ENCODE measurements around the gene MYL12B. TPM values are rescaled to one million over a fixed set of nuclear protein-coding genes. Genes with fewer than 3 reads are reported as not detected.

The MYL12B gene
- total RNA-seq, 2 experiments from 2014 or later = 230 to 260 TPM

GRCh38 chr18:3283908-3284307 lies 22.0 kb downstream of the MYL12B start:
- CTCF ChIA-PET (ENCODE audit: unreplicated experiment) = interaction anchor here (2.9 kb wide), 1 partner anchor 382 kb away, joined by 10 read pairs; no protein-coding TSS in a partner anchor
- POLR2A ChIA-PET = interaction anchor here (1.2 kb wide), 2 partner anchors 381 to 383 kb away, joined by 4 to 6 read pairs; no protein-coding TSS in a partner anchor
- H2AFZ ChIP-seq (ENCODE audit: low read length) = no peak overlapping the region
- H3K9me2 ChIP-seq (ENCODE audit: insufficient read depth, low read length) = no peaks in the 10 kb centered on the region
- H4K20me1 ChIP-seq (ENCODE audit: insufficient read depth, low read length) = no peaks in the 10 kb centered on the region
- H3K9me3 ChIP-seq (ENCODE audit: low read length) = peaks cover 1% of the 10 kb centered on the region; the same call in 1 of the 2 replicates
- H3K27ac ChIP-seq (ENCODE audit: low read depth, low read length, poor library complexity, severe bottlenecking) = no peak overlapping the region
- no peak for DNase-seq (ENCODE audit: low spot score)
- no peak overlapping the region for H3K4me3 ChIP-seq (ENCODE audit: low read depth, low read length, poor library complexity, severe bottlenecking)
- no peaks in the 10 kb centered on the region; the same call in 1 of the 2 replicates for H3K79me2 ChIP-seq (ENCODE audit: insufficient read depth, low read depth, low read length)
- peaks cover 32% of the 10 kb centered on the region for H3K4me1 ChIP-seq (ENCODE audit: insufficient read depth, low read length, poor library complexity, severe bottlenecking)
- intact Hi-C loops (cut with micrococcal nuclease; ENCODE audit: unreplicated experiment) = loop anchor here (5.0 kb wide), 3 partner anchors 118 to 713 kb away; no protein-coding TSS in a partner anchor
- no TSS peak for BruUV-seq (replicated peaks)
- H3K36me3 ChIP-seq (ENCODE audit: insufficient read depth, low read length) = no peaks in the 10 kb centered on the region
- TF ChIP-seq, protein P1, sequence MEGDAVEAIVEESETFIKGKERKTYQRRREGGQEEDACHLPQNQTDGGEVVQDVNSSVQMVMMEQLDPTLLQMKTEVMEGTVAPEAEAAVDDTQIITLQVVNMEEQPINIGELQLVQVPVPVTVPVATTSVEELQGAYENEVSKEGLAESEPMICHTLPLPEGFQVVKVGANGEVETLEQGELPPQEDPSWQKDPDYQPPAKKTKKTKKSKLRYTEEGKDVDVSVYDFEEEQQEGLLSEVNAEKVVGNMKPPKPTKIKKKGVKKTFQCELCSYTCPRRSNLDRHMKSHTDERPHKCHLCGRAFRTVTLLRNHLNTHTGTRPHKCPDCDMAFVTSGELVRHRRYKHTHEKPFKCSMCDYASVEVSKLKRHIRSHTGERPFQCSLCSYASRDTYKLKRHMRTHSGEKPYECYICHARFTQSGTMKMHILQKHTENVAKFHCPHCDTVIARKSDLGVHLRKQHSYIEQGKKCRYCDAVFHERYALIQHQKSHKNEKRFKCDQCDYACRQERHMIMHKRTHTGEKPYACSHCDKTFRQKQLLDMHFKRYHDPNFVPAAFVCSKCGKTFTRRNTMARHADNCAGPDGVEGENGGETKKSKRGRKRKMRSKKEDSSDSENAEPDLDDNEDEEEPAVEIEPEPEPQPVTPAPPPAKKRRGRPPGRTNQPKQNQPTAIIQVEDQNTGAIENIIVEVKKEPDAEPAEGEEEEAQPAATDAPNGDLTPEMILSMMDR (conservative IDR thresholded peaks at IDR 0.05; ENCODE audit: low read length) = no peak
- TF ChIP-seq EZH2phosphoT487 (IDR thresholded peaks at IDR 0.05; ENCODE audit: borderline replicate concordance, low read depth, low read length) = no peak
- H3K4me2 ChIP-seq (ENCODE audit: low read length) = no peak overlapping the region

- Histone ChIP-seq H3K9me3 (ENCODE audit: low read length) (peaks cover 4% of the 10 kb centered on the region; the same call in 1 of the 2 replicates), H3K27ac (ENCODE audit: low read depth, low read length, poor library complexity, severe bottlenecking) (no peak overlapping the region), H3K4me1 (ENCODE audit: insufficient read depth, low read length, poor library complexity, severe bottlenecking) (peaks cover 28% of the 10 kb centered on the region), H3K79me2 (ENCODE audit: insufficient read depth, low read depth, low read length) (no peaks in the 10 kb centered on the region; the same call in 1 of the 2 replicates), H3K9me2 (ENCODE audit: insufficient read depth, low read length) (no peaks in the 10 kb centered on the region), H2AFZ (ENCODE audit: low read length) (no peak overlapping the region), H3K4me2 (ENCODE audit: low read length) (no peak overlapping the region), H3K4me3 (ENCODE audit: low read depth, low read length, poor library complexity, severe bottlenecking) (no peak overlapping the region), H3K36me3 (ENCODE audit: insufficient read depth, low read length) (no peaks in the 10 kb centered on the region), H4K20me1 (ENCODE audit: insufficient read depth, low read length) (no peaks in the 10 kb centered on the region)
- ChIA-PET POLR2A (interaction anchor here (1.2 kb wide), 2 partner anchors 375 to 382 kb away, joined by 3 to 6 read pairs; no protein-coding TSS in a partner anchor), CTCF (ENCODE audit: unreplicated experiment) (interaction anchor here (2.9 kb wide), 1 partner anchor 382 kb away, joined by 10 read pairs; no protein-coding TSS in a partner anchor)
- intact Hi-C loops (cut with micrococcal nuclease; ENCODE audit: unreplicated experiment) = loop anchor here (5.0 kb wide), 3 partner anchors 118 to 713 kb away; no protein-coding TSS in a partner anchor
- TF ChIP-seq EZH2phosphoT487 (IDR thresholded peaks at IDR 0.05; ENCODE audit: borderline replicate concordance, low read depth, low read length) = no peak
- TF ChIP-seq, protein P1 (conservative IDR thresholded peaks at IDR 0.05; ENCODE audit: low read length) = no peak
- BruUV-seq (replicated peaks) = no TSS peak
- no peak for DNase-seq (ENCODE audit: low spot score)
Observed at GRCh38 chr18:3284501-3284900, 22.6 kb downstream of the MYL12B start.

- Histone ChIP-seq H2AFZ (ENCODE audit: low read length) (no peak overlapping the region), H3K36me3 (ENCODE audit: insufficient read depth, low read length) (no peaks in the 10 kb centered on the region; the same call in 1 of the 2 replicates), H4K20me1 (ENCODE audit: insufficient read depth, low read length) (no peaks in the 10 kb centered on the region), H3K27ac (ENCODE audit: low read depth, low read length, poor library complexity, severe bottlenecking) (no peak overlapping the region), H3K4me1 (ENCODE audit: insufficient read depth, low read length, poor library complexity, severe bottlenecking) (peaks cover 11% of the 10 kb centered on the region), H3K9me2 (ENCODE audit: insufficient read depth, low read length) (no peaks in the 10 kb centered on the region), H3K4me3 (ENCODE audit: low read depth, low read length, poor library complexity, severe bottlenecking) (no peak overlapping the region), H3K9me3 (ENCODE audit: low read length) (peaks cover 14% of the 10 kb centered on the region; the same call in 1 of the 2 replicates), H3K4me2 (ENCODE audit: low read length) (no peak overlapping the region), H3K79me2 (ENCODE audit: insufficient read depth, low read depth, low read length) (no peaks in the 10 kb centered on the region; the same call in 1 of the 2 replicates)
- CTCF ChIA-PET (ENCODE audit: unreplicated experiment) = interaction anchor here (0.5 kb wide), 1 partner anchor 168 kb away, joined by 5 read pairs; no protein-coding TSS in a partner anchor
- DNase-seq (ENCODE audit: low spot score) = no peak
- no peak for TF ChIP-seq EZH2phosphoT487 (IDR thresholded peaks at IDR 0.05; ENCODE audit: borderline replicate concordance, low read depth, low read length)
- TF ChIP-seq, protein P1 (conservative IDR thresholded peaks at IDR 0.05; ENCODE audit: low read length) = no peak
- no TSS peak for BruUV-seq (replicated peaks)
- intact Hi-C loops (cut with micrococcal nuclease; ENCODE audit: unreplicated experiment) = no loop called here
- POLR2A ChIA-PET = interaction anchor here (0.7 to 1.5 kb wide), 6 partner anchors 9 to 380 kb away, joined by 3 to 5 read pairs (median 3); no protein-coding TSS in a partner anchor
Observed at GRCh38 chr18:3286159-3286558, 24.2 kb downstream of the MYL12B start.

Measured in OCI-LY7 (cell line).